Measurements from ENCODE around the gene NKD1.

- TF ChIP-seq CTCF (IDR thresholded peaks at IDR 0.05) (no peak), POLR2AphosphoS5 (IDR thresholded peaks at IDR 0.05) (no peak), EP300 (IDR thresholded peaks at IDR 0.05) (no peak), POLR2A (IDR thresholded peaks at IDR 0.05; ENCODE audit: low read depth) (no peak)
Measured at GRCh38 chr16:50521246-50521900, 26.8 kb upstream of the NKD1 start.
